K562 (cell line): ENCODE data around the gene SIGMAR1. TPM values are rescaled to one million over a fixed set of nuclear protein-coding genes. Genes with fewer than 3 reads are reported as not detected.

ENCODE experiments used
- polyA plus RNA-seq, 8 experiments: library from polyadenylated mRNA; depleted of rRNA in 4 of 8; stranded (reverse) in 5 of 8; unstranded in 3 of 8; fragments of >200 nt; fragmentation: Nextera tagmentation in 2 of 8; fragmentation: Illumina TruSeq in 1 of 8; extraction: Ambion mirVana in 2 of 8; extraction: Trizol in 1 of 8; gene quantifications; 2 replicates each; pipeline versions ENCODE4 v1.2.1 to v1.2.3, GENCODE V29; 2011 to 2014; ENCODE audit warnings: inconsistent platforms in 1 of 8, missing spikeins in 1 of 8
- small RNA-seq: library from RNA; depleted of rRNA; stranded (forward); fragments of <200 nt; gene quantifications from one replicate; pipeline ENCODE3, GENCODE V24; 2014
- total RNA-seq, 7 experiments: library from RNA; depleted of rRNA in 6 of 7; stranded (reverse); fragments of >200 nt in 6 of 7; fragmentation: Illumina TruSeq in 2 of 7; extraction: Trizol in 2 of 7; gene quantifications; 2 replicates each; pipeline versions ENCODE4 v1.2.1 to v1.2.3, GENCODE V29; 2011 to 2021; ENCODE audit warnings: low replicate concordance in 1 of 7

SIGMAR1 gene
- total and polyA plus RNA-seq, 9 of the 15 experiments (the other 6 are each of a cell fraction or from before 2014, with no cell fraction given) = 6.9 to 80.0 (median 35.2) TPM

Small RNAs within 50 kb of the gene (small RNA-seq; reads per million reads assigned to genes)
- not detected for gene CCL27

Other genes starting within 250 kb of the SIGMAR1 start
Only the 7 nearest of the 12 such genes appear.
- not detected in 2 replicates for gene CNTFR, start 48.1 kb downstream of the SIGMAR1 start, total RNA-seq (2014; rRNA removed)
- gene CNTFR, start 48.1 kb downstream of the SIGMAR1 start, total RNA-seq (2014; rRNA removed; fragmentation: Illumina TruSeq; extraction: Trizol) = not detected in 2 replicates
- gene CNTFR, start 48.1 kb downstream of the SIGMAR1 start, total RNA-seq (2015; rRNA removed; fragmentation: Illumina TruSeq; extraction: Trizol) = not detected in 2 replicates
- not detected in 2 replicates for gene CNTFR, start 48.1 kb downstream of the SIGMAR1 start, total RNA-seq (2021)
- gene CNTFR, start 48.1 kb downstream of the SIGMAR1 start, polyA plus RNA-seq (2011; rRNA removed) = not detected in 2 replicates
- gene CNTFR, start 48.1 kb downstream of the SIGMAR1 start, polyA plus RNA-seq (2014; fragmentation: Illumina TruSeq; extraction: Trizol) = not detected in 2 replicates
- gene CNTFR, start 48.1 kb downstream of the SIGMAR1 start, polyA plus RNA-seq (2014; fragmentation: Nextera tagmentation; extraction: Ambion mirVana) = not detected
- not detected in 2 replicates for gene CNTFR, start 48.1 kb downstream of the SIGMAR1 start, polyA plus RNA-seq (2014; rRNA removed)
- 42.0 and 51.6 TPM in 2 replicates for gene RPP25L, start 25.7 kb downstream of the SIGMAR1 start, total RNA-seq (2014; rRNA removed)
- gene RPP25L, start 25.7 kb downstream of the SIGMAR1 start, total RNA-seq (2014; rRNA removed; fragmentation: Illumina TruSeq; extraction: Trizol) = 12.1 and 19.1 TPM in 2 replicates
- 24.6 and 25.4 TPM in 2 replicates for gene RPP25L, start 25.7 kb downstream of the SIGMAR1 start, total RNA-seq (2015; rRNA removed; fragmentation: Illumina TruSeq; extraction: Trizol)
- gene RPP25L, start 25.7 kb downstream of the SIGMAR1 start, total RNA-seq (2021) = 34.9 and 38.2 TPM in 2 replicates
- 31.5 and 36.7 TPM in 2 replicates for gene RPP25L, start 25.7 kb downstream of the SIGMAR1 start, polyA plus RNA-seq (2011; rRNA removed)
- gene RPP25L, start 25.7 kb downstream of the SIGMAR1 start, polyA plus RNA-seq (2014; fragmentation: Illumina TruSeq; extraction: Trizol) = 19.7 and 39.2 TPM in 2 replicates
- gene RPP25L, start 25.7 kb downstream of the SIGMAR1 start, polyA plus RNA-seq (2014; fragmentation: Nextera tagmentation; extraction: Ambion mirVana) = 10 to 100 TPM; 16.3 to 29.0 TPM
- 43.7 and 48.2 TPM in 2 replicates for gene RPP25L, start 25.7 kb downstream of the SIGMAR1 start, polyA plus RNA-seq (2014; rRNA removed)
- 50.8 and 74.8 TPM in 2 replicates for gene DCTN3, start 17.3 kb downstream of the SIGMAR1 start, total RNA-seq (2014; rRNA removed)
- gene DCTN3, start 17.3 kb downstream of the SIGMAR1 start, total RNA-seq (2014; rRNA removed; fragmentation: Illumina TruSeq; extraction: Trizol) = 30.8 and 31.3 TPM in 2 replicates
- 37.2 and 38.2 TPM in 2 replicates for gene DCTN3, start 17.3 kb downstream of the SIGMAR1 start, total RNA-seq (2015; rRNA removed; fragmentation: Illumina TruSeq; extraction: Trizol)
- gene DCTN3, start 17.3 kb downstream of the SIGMAR1 start, total RNA-seq (2021) = 51.0 and 53.4 TPM in 2 replicates
- 44.5 and 76.3 TPM in 2 replicates for gene DCTN3, start 17.3 kb downstream of the SIGMAR1 start, polyA plus RNA-seq (2011; rRNA removed)
- 41.9 and 47.0 TPM in 2 replicates for gene DCTN3, start 17.3 kb downstream of the SIGMAR1 start, polyA plus RNA-seq (2014; fragmentation: Illumina TruSeq; extraction: Trizol)
- 10 to 100 TPM; 11.0 to 26.2 TPM for gene DCTN3, start 17.3 kb downstream of the SIGMAR1 start, polyA plus RNA-seq (2014; fragmentation: Nextera tagmentation; extraction: Ambion mirVana)
- 45.1 and 49.2 TPM in 2 replicates for gene DCTN3, start 17.3 kb downstream of the SIGMAR1 start, polyA plus RNA-seq (2014; rRNA removed)
- gene ARID3C, start 8.7 kb downstream of the SIGMAR1 start, total RNA-seq (2014; rRNA removed) = not detected in 2 replicates
- not detected in 2 replicates for gene ARID3C, start 8.7 kb downstream of the SIGMAR1 start, total RNA-seq (2014; rRNA removed; fragmentation: Illumina TruSeq; extraction: Trizol)
- gene ARID3C, start 8.7 kb downstream of the SIGMAR1 start, total RNA-seq (2015; rRNA removed; fragmentation: Illumina TruSeq; extraction: Trizol) = not detected in 2 replicates
- gene ARID3C, start 8.7 kb downstream of the SIGMAR1 start, total RNA-seq (2021) = not detected in 2 replicates
- not detected in 2 replicates for gene ARID3C, start 8.7 kb downstream of the SIGMAR1 start, polyA plus RNA-seq (2011; rRNA removed)
- gene ARID3C, start 8.7 kb downstream of the SIGMAR1 start, polyA plus RNA-seq (2014; fragmentation: Illumina TruSeq; extraction: Trizol) = not detected in 2 replicates
- gene ARID3C, start 8.7 kb downstream of the SIGMAR1 start, polyA plus RNA-seq (2014; fragmentation: Nextera tagmentation; extraction: Ambion mirVana) = not detected
- not detected in 2 replicates for gene ARID3C, start 8.7 kb downstream of the SIGMAR1 start, polyA plus RNA-seq (2014; rRNA removed)
- 15.6 and 16.6 TPM in 2 replicates for gene GALT, start 8.9 kb upstream of the SIGMAR1 start, total RNA-seq (2014; rRNA removed)
- 4.4 and 7.3 TPM in 2 replicates for gene GALT, start 8.9 kb upstream of the SIGMAR1 start, total RNA-seq (2014; rRNA removed; fragmentation: Illumina TruSeq; extraction: Trizol)
- gene GALT, start 8.9 kb upstream of the SIGMAR1 start, total RNA-seq (2015; rRNA removed; fragmentation: Illumina TruSeq; extraction: Trizol) = 10.5 and 11.8 TPM in 2 replicates
- gene GALT, start 8.9 kb upstream of the SIGMAR1 start, total RNA-seq (2021) = 19.9 and 21.3 TPM in 2 replicates
- gene GALT, start 8.9 kb upstream of the SIGMAR1 start, polyA plus RNA-seq (2011; rRNA removed) = 12.7 and 22.5 TPM in 2 replicates
- 17.0 TPM in 2 replicates for gene GALT, start 8.9 kb upstream of the SIGMAR1 start, polyA plus RNA-seq (2014; fragmentation: Illumina TruSeq; extraction: Trizol)
- gene GALT, start 8.9 kb upstream of the SIGMAR1 start, polyA plus RNA-seq (2014; fragmentation: Nextera tagmentation; extraction: Ambion mirVana) = 10 to 100 TPM; 15.0 to 29.2 TPM
- 21.1 and 21.6 TPM in 2 replicates for gene GALT, start 8.9 kb upstream of the SIGMAR1 start, polyA plus RNA-seq (2014; rRNA removed)
- gene IL11RA, start 14.4 kb upstream of the SIGMAR1 start, total RNA-seq (2014; rRNA removed) = 2.1 and 3.1 TPM in 2 replicates
- gene IL11RA, start 14.4 kb upstream of the SIGMAR1 start, total RNA-seq (2014; rRNA removed; fragmentation: Illumina TruSeq; extraction: Trizol) = 1.7 and 2.0 TPM in 2 replicates
- gene IL11RA, start 14.4 kb upstream of the SIGMAR1 start, total RNA-seq (2015; rRNA removed; fragmentation: Illumina TruSeq; extraction: Trizol) = 1.7 and 3.1 TPM in 2 replicates
- gene IL11RA, start 14.4 kb upstream of the SIGMAR1 start, total RNA-seq (2021) = 4.0 and 4.3 TPM in 2 replicates
- 4.3 and 5.6 TPM in 2 replicates for gene IL11RA, start 14.4 kb upstream of the SIGMAR1 start, polyA plus RNA-seq (2011; rRNA removed)
- gene IL11RA, start 14.4 kb upstream of the SIGMAR1 start, polyA plus RNA-seq (2014; fragmentation: Illumina TruSeq; extraction: Trizol) = 2.5 and 2.8 TPM in 2 replicates
- gene IL11RA, start 14.4 kb upstream of the SIGMAR1 start, polyA plus RNA-seq (2014; fragmentation: Nextera tagmentation; extraction: Ambion mirVana) = under 1 TPM; 0.11 to 0.36 TPM
- 5.8 and 5.9 TPM in 2 replicates for gene IL11RA, start 14.4 kb upstream of the SIGMAR1 start, polyA plus RNA-seq (2014; rRNA removed)
- gene CCL27, start 24.9 kb upstream of the SIGMAR1 start, total RNA-seq (2014; rRNA removed) = 0.49 TPM in 1 of 2 replicates, not detected in the other
- gene CCL27, start 24.9 kb upstream of the SIGMAR1 start, total RNA-seq (2014; rRNA removed; fragmentation: Illumina TruSeq; extraction: Trizol) = not detected in 2 replicates
- not detected in 2 replicates for gene CCL27, start 24.9 kb upstream of the SIGMAR1 start, total RNA-seq (2015; rRNA removed; fragmentation: Illumina TruSeq; extraction: Trizol)
- gene CCL27, start 24.9 kb upstream of the SIGMAR1 start, total RNA-seq (2021) = 0.20 TPM in 1 of 2 replicates, not detected in the other
- gene CCL27, start 24.9 kb upstream of the SIGMAR1 start, polyA plus RNA-seq (2011; rRNA removed) = 0.30 TPM in 1 of 2 replicates, not detected in the other
- 0.34 TPM in 1 of 2 replicates, not detected in the other for gene CCL27, start 24.9 kb upstream of the SIGMAR1 start, polyA plus RNA-seq (2014; fragmentation: Illumina TruSeq; extraction: Trizol)
- gene CCL27, start 24.9 kb upstream of the SIGMAR1 start, polyA plus RNA-seq (2014; fragmentation: Nextera tagmentation; extraction: Ambion mirVana) = under 1 TPM in 1 of 2 experiments, not detected in 1; 0.10 TPM
- 0.30 and 0.53 TPM in 2 replicates for gene CCL27, start 24.9 kb upstream of the SIGMAR1 start, polyA plus RNA-seq (2014; rRNA removed)